ENCODE results near the gene KRI1. TPM values are rescaled to one million over a fixed set of nuclear protein-coding genes. Genes with fewer than 3 reads are reported as not detected.

KRI1 gene
- total RNA-seq, 1 donor from 2014 or later, result 18.2 TPM

- no peak for DNase-seq (ENCODE audit: low read depth)
- H3K4me3 ChIP-seq (ENCODE audit: low read depth, low read length), result no peak overlapping the region
- no peak for TF ChIP-seq CTCF (conservative IDR thresholded peaks at IDR 0.05; ENCODE audit: low read depth, low read length)
These were observed 40.2 kb downstream of the KRI1 start for GRCh38 chr19:10525636-10526035.

GRCh38 chr19:10523135-10523636 is 42.6 kb downstream of the KRI1 start:
- no peak for TF ChIP-seq CTCF (conservative IDR thresholded peaks at IDR 0.05; ENCODE audit: low read depth, low read length)
- H3K4me3 ChIP-seq (ENCODE audit: low read depth, low read length), result no peak overlapping the region
- no peak for DNase-seq (ENCODE audit: low read depth)

- no peak overlapping the region for H3K4me3 ChIP-seq (ENCODE audit: low read depth, low read length)
- no peak for DNase-seq (ENCODE audit: low read depth)
- TF ChIP-seq CTCF (conservative IDR thresholded peaks at IDR 0.05; ENCODE audit: low read depth, low read length), result no peak
These were observed 44.2 kb downstream of the KRI1 start for GRCh38 chr19:10521461-10522171.

GRCh38 chr19:10520652-10521318 is 45.0 kb downstream of the KRI1 start:
- no peak for DNase-seq (ENCODE audit: low read depth)
- H3K4me3 ChIP-seq (ENCODE audit: low read depth, low read length), result no peak overlapping the region
- no peak for TF ChIP-seq CTCF (conservative IDR thresholded peaks at IDR 0.05; ENCODE audit: low read depth, low read length)

GRCh38 chr19:10519421-10519820 is 46.4 kb downstream of the KRI1 start:
- no peak for TF ChIP-seq CTCF (conservative IDR thresholded peaks at IDR 0.05; ENCODE audit: low read depth, low read length)
- H3K4me3 ChIP-seq (ENCODE audit: low read depth, low read length), result no peak overlapping the region
- DNase-seq (ENCODE audit: low read depth), result no peak

- no peak for DNase-seq (ENCODE audit: low read depth)
- no peak overlapping the region for H3K4me3 ChIP-seq (ENCODE audit: low read depth, low read length)
- no peak for TF ChIP-seq CTCF (conservative IDR thresholded peaks at IDR 0.05; ENCODE audit: low read depth, low read length)
These were observed 47.1 kb downstream of the KRI1 start for GRCh38 chr19:10518444-10519361.

Measured in epithelial cell of proximal tubule (primary cell).